Measurements from ENCODE around the gene SCO2. TPM values are rescaled to one million over a fixed set of nuclear protein-coding genes. Genes with fewer than 3 reads are reported as not detected.

The SCO2 gene
- total RNA-seq, 1 donor from 2014 or later, result 1.8 TPM

DNA sequence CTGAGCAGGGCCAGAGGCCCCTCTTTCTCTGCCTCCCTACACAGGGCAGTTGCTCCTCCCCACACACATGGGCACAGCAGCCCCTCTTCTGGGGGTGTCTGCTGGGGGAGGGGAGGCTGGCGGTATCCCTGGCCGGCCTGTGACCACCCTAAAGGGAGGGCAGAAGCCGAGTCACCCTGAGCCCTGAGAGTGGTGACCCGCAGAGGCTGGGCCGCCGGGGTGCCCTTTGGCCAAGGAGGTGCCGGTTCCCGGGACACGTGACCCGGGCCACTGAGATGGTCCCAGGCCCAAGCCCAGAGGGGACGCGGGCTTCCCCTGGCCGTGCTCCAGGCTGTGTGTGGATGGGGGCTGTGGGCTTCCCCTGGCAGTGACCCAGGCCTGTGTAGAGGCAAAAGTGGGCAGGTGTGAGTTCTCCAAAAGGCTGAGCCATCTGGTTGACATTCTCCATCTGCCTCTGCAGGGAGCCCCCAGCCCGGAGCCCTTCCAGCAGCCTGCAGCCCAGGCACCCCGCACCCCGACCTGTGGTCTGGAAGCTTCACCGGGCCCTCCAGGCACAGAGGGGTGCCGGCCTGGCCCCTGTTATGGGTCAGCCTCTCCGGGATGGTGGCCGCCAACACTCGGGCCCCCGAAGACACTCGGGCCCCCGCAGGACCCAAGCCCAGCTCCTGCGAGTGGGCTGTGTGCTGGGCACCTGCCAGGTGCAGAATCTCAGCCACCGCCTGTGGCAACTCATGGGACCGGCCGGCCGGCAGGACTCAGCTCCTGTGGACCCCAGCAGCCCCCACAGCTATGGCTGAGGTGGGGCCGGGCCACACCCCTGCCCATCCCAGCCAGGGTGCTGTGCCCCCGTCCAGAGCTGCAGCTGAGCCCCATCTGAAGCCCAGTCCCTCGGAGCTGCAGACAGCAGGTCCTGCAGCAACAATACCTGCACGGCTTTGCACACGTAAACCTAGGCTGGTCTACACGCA is 43.0 kb downstream of the SCO2 start:
- no peak overlapping the region for H3K27ac Mint-ChIP-seq (ENCODE audit: unreplicated experiment)
- Histone ChIP-seq H3K27me3 (ENCODE audit: insufficient read depth, low read length) (peaks cover 17% of the 10 kb centered on the region), H3K4me3 (ENCODE audit: insufficient read depth, low read depth, low read length) (no peak overlapping the region), H3K4me2 (ENCODE audit: low read length) (peak overlapping the region; percentile 57), H3K36me3 (ENCODE audit: insufficient read depth, low read length) (no peaks in the 10 kb centered on the region), H3K9me3 (ENCODE audit: insufficient read depth, low read depth, low read length) (no peaks in the 10 kb centered on the region), H4K20me1 (ENCODE audit: insufficient read depth, low read length) (no peaks in the 10 kb centered on the region), H2AFZ (ENCODE audit: low read depth, low read length) (no peak overlapping the region), H3K27ac (ENCODE audit: low read depth, low read length) (no peak overlapping the region), H3K79me2 (ENCODE audit: insufficient read depth, low read length) (no peaks in the 10 kb centered on the region), H3K9ac (ENCODE audit: low read length) (peak overlapping the region; percentile 14), H3K4me1 (ENCODE audit: insufficient read depth, low read length) (peaks cover 7% of the 10 kb centered on the region)
- peaks cover 6% of the 10 kb centered on the region for H3K4me1 Mint-ChIP-seq (ENCODE audit: low read depth, unreplicated experiment)
- H3K36me3 Mint-ChIP-seq (ENCODE audit: low read depth, unreplicated experiment), result peaks cover 8% of the 10 kb centered on the region
- TF ChIP-seq EZH2 (IDR thresholded peaks at IDR 0.05; ENCODE audit: insufficient read depth, low read length), result no peak
- no peak for TF ChIP-seq CTCF (IDR thresholded peaks at IDR 0.05; ENCODE audit: insufficient read depth, low read depth, low read length)
- peaks cover 26% of the 10 kb centered on the region for H3K27me3 Mint-ChIP-seq (ENCODE audit: low read depth, unreplicated experiment)
- FAIRE-seq (no peak), DNase-seq (ENCODE audit: low read depth) (no peak)
- peaks cover 3% of the 10 kb centered on the region for H3K9me3 Mint-ChIP-seq (ENCODE audit: unreplicated experiment)
- peak overlapping the region; percentile 80 for H3K4me3 Mint-ChIP-seq (ENCODE audit: unreplicated experiment)

DNA sequence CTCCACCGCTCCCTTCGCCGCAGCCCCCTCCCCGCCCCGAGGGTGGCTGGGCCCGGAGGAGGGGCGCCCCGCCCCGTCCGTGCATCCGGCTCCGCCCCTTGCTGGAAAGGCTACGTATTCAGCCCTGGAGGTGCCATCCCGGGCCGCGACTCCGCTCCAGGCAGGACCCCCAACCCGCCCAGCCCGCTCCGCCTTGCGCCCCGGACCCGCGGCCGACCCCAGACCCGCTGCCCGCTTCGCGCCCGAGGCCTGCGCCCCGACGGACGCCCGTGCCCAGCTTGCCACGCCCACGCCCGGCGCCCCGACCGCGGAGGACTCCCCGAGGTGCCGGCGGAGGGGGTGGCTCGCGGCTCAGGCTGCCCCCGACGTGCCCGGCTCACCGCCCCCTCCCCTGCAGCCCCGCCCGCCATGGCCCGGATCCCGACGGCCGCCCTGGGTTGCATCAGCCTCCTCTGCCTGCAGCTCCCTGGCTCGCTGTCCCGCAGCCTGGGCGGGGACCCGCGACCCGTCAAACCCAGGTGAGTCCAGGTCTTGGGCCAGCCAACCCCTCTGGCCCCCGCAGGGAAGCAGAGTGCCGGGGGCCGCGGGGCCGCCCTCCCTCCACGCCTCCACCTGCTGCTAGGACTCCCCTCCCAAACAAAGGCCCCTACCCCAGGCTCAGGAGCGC is 43.8 kb downstream of the SCO2 start, which contains the start of gene ADM2:
TSS of gene ADM2 (plus strand) at position 104 of the 667 bp plus-strand sequence. CDS start at position 409, 305 bp downstream.
- H3K36me3 ChIP-seq (ENCODE audit: insufficient read depth, low read length), result no peaks in the 10 kb centered on the region
- H3K9me3 ChIP-seq (ENCODE audit: insufficient read depth, low read depth, low read length), result no peaks in the 10 kb centered on the region
- DNase-seq (ENCODE audit: low read depth) (no peak), FAIRE-seq (no peak)
- peak within 1 kb of the TSS; percentile 57 for H3K4me2 ChIP-seq (ENCODE audit: low read length)
- H3K27ac ChIP-seq (ENCODE audit: low read depth, low read length), result no peak within 1 kb of the TSS
- Mint-ChIP-seq H3K4me3 (ENCODE audit: unreplicated experiment) (peak within 1 kb of the TSS; percentile 81), H3K36me3 (ENCODE audit: low read depth, unreplicated experiment) (peaks cover 8% of the 10 kb centered on the region), H3K4me1 (ENCODE audit: low read depth, unreplicated experiment) (peaks cover 6% of the 10 kb centered on the region), H3K9me3 (ENCODE audit: unreplicated experiment) (peaks cover 3% of the 10 kb centered on the region), H3K27me3 (ENCODE audit: low read depth, unreplicated experiment) (peaks cover 31% of the 10 kb centered on the region), H3K27ac (ENCODE audit: unreplicated experiment) (peak within 1 kb of the TSS; percentile 26)
- no peaks in the 10 kb centered on the region for H4K20me1 ChIP-seq (ENCODE audit: insufficient read depth, low read length)
- peaks cover 17% of the 10 kb centered on the region for H3K27me3 ChIP-seq (ENCODE audit: insufficient read depth, low read length)
- peak within 1 kb of the TSS; percentile 52 for H2AFZ ChIP-seq (ENCODE audit: low read depth, low read length)
- H3K9ac ChIP-seq (ENCODE audit: low read length), result peak within 1 kb of the TSS; percentile 14
- H3K4me3 ChIP-seq (ENCODE audit: insufficient read depth, low read depth, low read length), result no peak within 1 kb of the TSS
- H3K79me2 ChIP-seq (ENCODE audit: insufficient read depth, low read length), result no peaks in the 10 kb centered on the region
- TF ChIP-seq CTCF (IDR thresholded peaks at IDR 0.05; ENCODE audit: insufficient read depth, low read depth, low read length), result no peak
- peak; percentile 58 for TF ChIP-seq EZH2 (IDR thresholded peaks at IDR 0.05; ENCODE audit: insufficient read depth, low read length)
- peaks cover 2% of the 10 kb centered on the region for H3K4me1 ChIP-seq (ENCODE audit: insufficient read depth, low read length)
